H1 (cell line): ENCODE data around the gene PYCARD. TPM values are rescaled to one million over a fixed set of nuclear protein-coding genes. Genes with fewer than 3 reads are reported as not detected.

Experiments
- ASH2L ChIP-seq: fragments of 200-600, 300-600 bp; sonication (generic); IDR thresholded peaks from one replicate; pipeline ENCODE4 v1.7.1; 2017; ENCODE audit warnings: low read length
- CBX8 ChIP-seq: fragments of 300-800, 300-1000 bp; sonication (generic); IDR thresholded peaks from 2 replicates; pipeline ENCODE4 v1.7.1; 2016; ENCODE audit warnings: low read depth, low read length, borderline replicate concordance
- CREB1 ChIP-seq: IDR thresholded peaks from 2 replicates; pipeline ENCODE4 v1.6.1; 2012; ENCODE audit warnings: inconsistent platforms
- CTCF ChIP-seq, 3 experiments: IDR thresholded peaks; 1 replicate in 2 of 3; 2 replicates in 1 of 3; pipeline versions ENCODE4 v1.5.1 to v1.6.1; 2011; ENCODE audit warnings: low read length in 3 of 3, mild to moderate bottlenecking in 3 of 3, inconsistent platforms in 2 of 3, low read depth in 1 of 3, moderate library complexity in 1 of 3; ENCODE audit not compliant: insufficient read depth in 1 of 3; ENCODE audit errors: control extremely low read depth in 1 of 3
- EGR1 ChIP-seq: IDR thresholded peaks from 2 replicates; pipeline ENCODE4 v1.6.1; 2011; ENCODE audit warnings: low read depth, low read length, borderline replicate concordance
- EP300 ChIP-seq, 2 experiments: IDR thresholded peaks; 1 replicate in 1 of 2; 2 replicates in 1 of 2; pipeline ENCODE4 v1.6.1; 2011 to 2012; ENCODE audit warnings: low read depth in 2 of 2, low read length in 2 of 2, mild to moderate bottlenecking in 2 of 2, borderline replicate concordance in 1 of 2, inconsistent platforms in 1 of 2, moderate library complexity in 1 of 2
- GABPA ChIP-seq: IDR thresholded peaks from 2 replicates; pipeline ENCODE4 v1.6.1; 2011; ENCODE audit warnings: mild to moderate bottlenecking, low read length, moderate library complexity, borderline replicate concordance; ENCODE audit not compliant: insufficient read depth
- GTF2F1 ChIP-seq: IDR thresholded peaks from 2 replicates; pipeline ENCODE4 v1.6.1; 2012; ENCODE audit warnings: low read depth, low read length, improper control_type of control experiment, borderline replicate concordance
- JUN ChIP-seq: IDR thresholded peaks from 2 replicates; pipeline ENCODE4 v1.6.1; 2011; ENCODE audit warnings: low read depth, mild to moderate bottlenecking, improper control_type of control experiment, low read length
- KDM5A ChIP-seq: fragments of 200-600 bp; IDR thresholded peaks from 2 replicates; pipeline ENCODE4 v1.7.1; 2012; ENCODE audit warnings: mild to moderate bottlenecking, low read length, inconsistent platforms, mixed read lengths
- MAX ChIP-seq: IDR thresholded peaks from 2 replicates; pipeline ENCODE4 v1.6.1; 2012; ENCODE audit warnings: inconsistent platforms
- POLR2AphosphoS5 ChIP-seq: IDR thresholded peaks from 2 replicates; pipeline ENCODE4 v1.6.1; 2011; ENCODE audit warnings: low read depth, low read length
- SIN3A ChIP-seq, 2 experiments: IDR thresholded peaks in 1 of 2; conservative IDR thresholded peaks in 1 of 2; 2 replicates each; pipeline ENCODE4 v1.6.1; 2011 to 2012; ENCODE audit warnings: low read length in 2 of 2, improper control_type of control experiment in 1 of 2, low read depth in 1 of 2, mild to moderate bottlenecking in 1 of 2
- SP1 ChIP-seq: IDR thresholded peaks from 2 replicates; pipeline ENCODE4 v1.6.1; 2011; ENCODE audit warnings: low read depth, low read length
- polyA plus RNA-seq, 7 experiments: library from polyadenylated mRNA; depleted of rRNA in 3 of 7; stranded (reverse) in 5 of 7; unstranded in 2 of 7; fragments of >200 nt in 5 of 7; fragments of 200-250 nt in 2 of 7; gene quantifications; 1 replicate in 5 of 7; 2 replicates in 1 of 7; 4 replicates in 1 of 7; pipeline versions ENCODE4 v1.2.1 to v1.2.3, GENCODE V29; 2011 to 2013; ENCODE audit warnings: missing spikeins in 2 of 7, mixed read lengths in 2 of 7
- total RNA-seq: library from RNA; stranded (reverse); fragmentation: NEBNext Ultra II Directional; extraction: Animal tissue kit (Norgen Biotek cat#: 25700); gene quantifications from 2 replicates; pipeline ENCODE4 v1.2.1, GENCODE V29; 2021
- TF ChIP-seq, protein P1 (sequence below): IDR thresholded peaks from 2 replicates; pipeline ENCODE4 v1.6.1; 2011; ENCODE audit warnings: low read depth, mild to moderate bottlenecking, low read length; ENCODE audit not compliant: insufficient read depth
- TF ChIP-seq, protein P2 (sequence below): IDR thresholded peaks from 2 replicates; pipeline ENCODE4 v1.6.1; 2012; ENCODE audit warnings: inconsistent platforms
- TF ChIP-seq, protein P3 (sequence below): IDR thresholded peaks from 2 replicates; pipeline ENCODE4 v1.6.1; 2012; ENCODE audit warnings: low read length, inconsistent platforms

Gene PYCARD
- total and polyA plus RNA-seq, 2 of the 8 experiments (the other 6 are each of a cell fraction or from before 2014, with no cell fraction given), result 29.9 to 77.9 TPM

DNA sequence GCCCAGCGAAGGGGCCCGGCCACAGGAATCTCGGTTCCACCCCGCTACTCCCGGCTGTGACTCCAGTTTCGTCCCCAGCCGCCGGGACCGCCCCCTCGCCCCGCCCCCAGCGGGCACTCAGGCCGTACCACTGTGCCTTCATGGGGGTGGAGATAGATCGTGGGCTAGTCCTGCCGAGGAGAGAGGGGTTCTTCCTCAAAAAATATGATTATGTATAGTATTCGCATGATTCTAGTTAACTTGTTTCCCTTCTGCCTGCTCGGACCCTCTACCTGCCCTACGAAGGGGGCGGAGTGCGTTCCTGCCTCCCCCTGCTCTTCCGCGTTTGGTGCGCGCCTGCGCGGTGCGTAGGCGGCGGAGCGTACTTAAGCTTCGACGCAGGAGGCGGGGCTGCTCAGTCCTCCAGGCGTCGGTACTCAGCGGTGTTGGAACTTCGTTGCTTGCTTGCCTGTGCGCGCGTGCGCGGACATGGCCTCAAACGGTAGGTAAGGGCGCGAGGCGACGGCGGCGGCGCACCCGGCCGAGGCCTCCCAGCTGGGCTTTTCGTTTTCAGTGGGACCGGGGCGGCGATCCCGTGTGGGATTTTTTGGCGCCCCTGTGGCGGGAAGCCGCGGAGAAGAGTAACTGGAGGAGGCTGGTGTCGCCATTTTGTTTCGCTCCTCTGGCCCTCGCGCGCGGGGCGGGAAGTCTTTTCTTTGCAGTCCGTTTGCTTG, 22.7 kb downstream of the PYCARD start, which contains the start of gene FUS (continued):
- no peak for TF ChIP-seq CTCF (IDR thresholded peaks at IDR 0.05; ENCODE audit: control extremely low read depth in 1 of 3, insufficient read depth in 1 of 3, low read depth in 1 of 3, low read length in 3 of 3)
- TF ChIP-seq EGR1, result peak; percentile 100
- 0 out of 4 replicates have a peak, but pooled peaks of 1 of the 2 experiments have one; percentile 36 for TF ChIP-seq SIN3A (conservative IDR thresholded peaks at IDR 0.05 in 1 of 2, IDR thresholded peaks at IDR 0.05 in 1 of 2; ENCODE audit: low read depth in 1 of 2, low read length in 2 of 2)
- TF ChIP-seq MAX, result peak; percentile 72
- TF ChIP-seq, protein P1, sequence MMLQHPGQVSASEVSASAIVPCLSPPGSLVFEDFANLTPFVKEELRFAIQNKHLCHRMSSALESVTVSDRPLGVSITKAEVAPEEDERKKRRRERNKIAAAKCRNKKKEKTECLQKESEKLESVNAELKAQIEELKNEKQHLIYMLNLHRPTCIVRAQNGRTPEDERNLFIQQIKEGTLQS, result no peak
- TF ChIP-seq KDM5A, result no peak
- TF ChIP-seq CBX8, result no peak
- TF ChIP-seq GTF2F1, result peak; percentile 96
- TF ChIP-seq JUN, result no peak
- TF ChIP-seq, protein P2, sequence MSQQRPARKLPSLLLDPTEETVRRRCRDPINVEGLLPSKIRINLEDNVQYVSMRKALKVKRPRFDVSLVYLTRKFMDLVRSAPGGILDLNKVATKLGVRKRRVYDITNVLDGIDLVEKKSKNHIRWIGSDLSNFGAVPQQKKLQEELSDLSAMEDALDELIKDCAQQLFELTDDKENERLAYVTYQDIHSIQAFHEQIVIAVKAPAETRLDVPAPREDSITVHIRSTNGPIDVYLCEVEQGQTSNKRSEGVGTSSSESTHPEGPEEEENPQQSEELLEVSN, result no peak
- peak; percentile 79 for TF ChIP-seq ASH2L
- TF ChIP-seq, protein P3, sequence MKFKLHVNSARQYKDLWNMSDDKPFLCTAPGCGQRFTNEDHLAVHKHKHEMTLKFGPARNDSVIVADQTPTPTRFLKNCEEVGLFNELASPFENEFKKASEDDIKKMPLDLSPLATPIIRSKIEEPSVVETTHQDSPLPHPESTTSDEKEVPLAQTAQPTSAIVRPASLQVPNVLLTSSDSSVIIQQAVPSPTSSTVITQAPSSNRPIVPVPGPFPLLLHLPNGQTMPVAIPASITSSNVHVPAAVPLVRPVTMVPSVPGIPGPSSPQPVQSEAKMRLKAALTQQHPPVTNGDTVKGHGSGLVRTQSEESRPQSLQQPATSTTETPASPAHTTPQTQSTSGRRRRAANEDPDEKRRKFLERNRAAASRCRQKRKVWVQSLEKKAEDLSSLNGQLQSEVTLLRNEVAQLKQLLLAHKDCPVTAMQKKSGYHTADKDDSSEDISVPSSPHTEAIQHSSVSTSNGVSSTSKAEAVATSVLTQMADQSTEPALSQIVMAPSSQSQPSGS, result no peak; the same call in 1 of the 2 replicates
- TF ChIP-seq POLR2AphosphoS5, result peak; percentile 100
- peak; percentile 49; the same call in 1 of the 2 replicates for TF ChIP-seq CREB1
- TF ChIP-seq EP300 (IDR thresholded peaks at IDR 0.05; ENCODE audit: borderline replicate concordance in 1 of 2, low read depth in 2 of 2, low read length in 2 of 2), result peak in 1 of 2 experiments; percentile 99; a peak in 2 of 3 replicates
- no peak for TF ChIP-seq GABPA
- TF ChIP-seq SP1, result peak; percentile 91
